Upper lobe of right lung (tissue), 1 donor: ENCODE results near the gene LIPT2. TPM values are rescaled to one million over a fixed set of nuclear protein-coding genes. Genes with fewer than 3 reads are reported as not detected.

Experiments used
- ATAC-seq: fragments of 200-7000 bp; cut with Tn5 transposase; one replicate; pipeline ENCODE4 v1.9.1; 2020; ENCODE audit warnings: mild to moderate bottlenecking, moderate library complexity
- DNase-seq: peaks from one replicate; pipeline ENCODE4 v3.0.0-alpha.2; 2020
- H3K27ac ChIP-seq: fragments of 200-600 bp; one replicate; pipeline ENCODE4 v1.8.0; 2022
- H3K27me3 ChIP-seq: fragments of 200-600 bp; one replicate; pipeline ENCODE4 v1.8.0; 2022; ENCODE audit warnings: mild to moderate bottlenecking
- H3K36me3 ChIP-seq: fragments of 200-600 bp; one replicate; pipeline ENCODE4 v1.8.0; 2022
- H3K4me1 ChIP-seq: fragments of 200-600 bp; one replicate; pipeline ENCODE4 v1.8.0; 2022
- H3K4me3 ChIP-seq: fragments of 200-600 bp; one replicate; pipeline ENCODE4 v1.8.0; 2022; ENCODE audit warnings: mild to moderate bottlenecking
- H3K9me3 ChIP-seq: fragments of 200-600 bp; one replicate; pipeline ENCODE4 v1.8.0; 2022
- intact Hi-C: fragments of 100-400 bp; cut with DNase I; formaldehyde crosslinking; loops from one replicate; pipeline ENCODE4 v1.11.0; 2022
- total RNA-seq: library from RNA; stranded (reverse); fragmentation: NEBNext Ultra II Directional; extraction: Animal tissue kit (Norgen Biotek cat#: 25700); gene quantifications from one replicate; pipeline ENCODE4 v1.2.1, GENCODE V29; 2021
- TF ChIP-seq, protein P1 (sequence below): fragments of 200-600 bp; IDR thresholded peaks from one replicate; pipeline ENCODE4 v1.8.0; 2022; ENCODE audit warnings: antibody characterized with exemption
- donor health status: DM: no; HTN: yes; CAD: no; lungs with severe emphysema.

Gene LIPT2
- total RNA-seq, 1 donor from 2014 or later = 2.1 TPM

- Histone ChIP-seq H3K4me1 (peaks cover 20% of the 10 kb centered on the region), H3K27me3 (no peaks in the 10 kb centered on the region), H3K9me3 (no peaks in the 10 kb centered on the region), H3K36me3 (peaks cover 14% of the 10 kb centered on the region), H3K4me3 (peak overlapping the region; percentile 52), H3K27ac (peak overlapping the region; percentile 85)
- TF ChIP-seq, protein P1, sequence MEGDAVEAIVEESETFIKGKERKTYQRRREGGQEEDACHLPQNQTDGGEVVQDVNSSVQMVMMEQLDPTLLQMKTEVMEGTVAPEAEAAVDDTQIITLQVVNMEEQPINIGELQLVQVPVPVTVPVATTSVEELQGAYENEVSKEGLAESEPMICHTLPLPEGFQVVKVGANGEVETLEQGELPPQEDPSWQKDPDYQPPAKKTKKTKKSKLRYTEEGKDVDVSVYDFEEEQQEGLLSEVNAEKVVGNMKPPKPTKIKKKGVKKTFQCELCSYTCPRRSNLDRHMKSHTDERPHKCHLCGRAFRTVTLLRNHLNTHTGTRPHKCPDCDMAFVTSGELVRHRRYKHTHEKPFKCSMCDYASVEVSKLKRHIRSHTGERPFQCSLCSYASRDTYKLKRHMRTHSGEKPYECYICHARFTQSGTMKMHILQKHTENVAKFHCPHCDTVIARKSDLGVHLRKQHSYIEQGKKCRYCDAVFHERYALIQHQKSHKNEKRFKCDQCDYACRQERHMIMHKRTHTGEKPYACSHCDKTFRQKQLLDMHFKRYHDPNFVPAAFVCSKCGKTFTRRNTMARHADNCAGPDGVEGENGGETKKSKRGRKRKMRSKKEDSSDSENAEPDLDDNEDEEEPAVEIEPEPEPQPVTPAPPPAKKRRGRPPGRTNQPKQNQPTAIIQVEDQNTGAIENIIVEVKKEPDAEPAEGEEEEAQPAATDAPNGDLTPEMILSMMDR = no peak
- DNase-seq (no peak), ATAC-seq (no peak)
- intact Hi-C loops = no loop called here
These were observed 33.9 kb downstream of the LIPT2 start for GRCh38 chr11:74459584-74459983.

DNA sequence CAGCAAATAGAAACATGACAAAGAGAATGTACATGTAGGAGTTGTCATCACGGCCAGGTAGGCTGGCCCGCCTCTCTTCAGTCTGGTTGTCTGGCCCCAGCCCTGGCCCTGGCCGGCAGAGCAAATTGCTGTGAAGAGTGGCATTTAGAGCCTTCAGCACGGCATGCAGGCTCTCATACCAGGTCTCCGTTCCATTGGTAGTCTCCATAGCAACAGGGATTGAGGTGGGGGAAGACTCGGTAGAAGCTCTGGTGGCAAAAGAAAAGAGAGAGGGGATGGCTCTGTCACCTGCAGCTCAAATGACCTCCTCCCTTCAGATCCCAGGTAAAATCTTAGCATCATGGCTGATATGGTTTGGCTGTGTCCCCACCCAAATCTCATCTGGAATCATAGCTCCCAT lies 36.2 kb downstream of the LIPT2 start:
- DNase-seq (no peak), ATAC-seq (no peak)
- no peaks in the 10 kb centered on the region for H3K9me3 ChIP-seq
- peaks cover 15% of the 10 kb centered on the region for H3K4me1 ChIP-seq
- TF ChIP-seq, protein P1 = no peak
- peaks cover 14% of the 10 kb centered on the region for H3K36me3 ChIP-seq
- intact Hi-C loops = no loop called here
- H3K4me3 ChIP-seq = no peak overlapping the region
- no peak overlapping the region for H3K27ac ChIP-seq
- H3K27me3 ChIP-seq = no peaks in the 10 kb centered on the region

DNA sequence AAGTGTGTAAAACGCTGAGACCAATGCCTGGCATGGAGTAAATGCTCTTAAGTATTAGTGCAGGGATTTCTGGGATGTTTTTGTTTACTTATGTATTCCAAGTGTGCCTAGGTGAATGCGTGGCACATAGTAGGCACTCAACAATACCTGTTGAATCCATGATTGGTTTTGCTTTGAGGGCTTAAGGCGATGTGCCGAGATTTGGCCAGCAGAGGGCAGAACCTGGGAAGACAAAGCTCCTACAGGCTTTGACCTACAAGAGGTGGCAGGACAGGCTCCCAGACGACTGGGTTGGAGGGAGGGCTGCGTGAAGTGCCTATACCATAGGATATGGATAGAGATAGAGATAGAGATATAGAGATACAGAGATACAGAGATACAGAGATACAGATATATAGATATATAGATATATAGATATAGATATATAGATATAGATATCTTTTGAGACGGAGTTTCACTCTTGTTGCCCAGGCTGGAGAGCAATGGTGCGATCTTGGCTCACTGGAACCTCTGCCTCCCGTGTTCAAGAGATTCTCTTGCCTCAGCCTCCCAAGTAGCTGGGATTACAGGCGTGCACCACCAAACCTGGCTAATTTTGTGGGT lies 40.0 kb downstream of the LIPT2 start:
- intact Hi-C loops = loop anchor here (5.0 kb wide), 1 partner anchor 119 kb away; no protein-coding TSS in a partner anchor
- H3K9me3 ChIP-seq = no peaks in the 10 kb centered on the region
- peaks cover 14% of the 10 kb centered on the region for H3K36me3 ChIP-seq
- DNase-seq = peak; percentile 81
- H3K4me3 ChIP-seq = no peak overlapping the region
- ATAC-seq = peak; percentile 89
- H3K27ac ChIP-seq = no peak overlapping the region
- H3K27me3 ChIP-seq = no peaks in the 10 kb centered on the region
- TF ChIP-seq, protein P1 = peak; percentile 84
- H3K4me1 ChIP-seq = no peaks in the 10 kb centered on the region

DNA sequence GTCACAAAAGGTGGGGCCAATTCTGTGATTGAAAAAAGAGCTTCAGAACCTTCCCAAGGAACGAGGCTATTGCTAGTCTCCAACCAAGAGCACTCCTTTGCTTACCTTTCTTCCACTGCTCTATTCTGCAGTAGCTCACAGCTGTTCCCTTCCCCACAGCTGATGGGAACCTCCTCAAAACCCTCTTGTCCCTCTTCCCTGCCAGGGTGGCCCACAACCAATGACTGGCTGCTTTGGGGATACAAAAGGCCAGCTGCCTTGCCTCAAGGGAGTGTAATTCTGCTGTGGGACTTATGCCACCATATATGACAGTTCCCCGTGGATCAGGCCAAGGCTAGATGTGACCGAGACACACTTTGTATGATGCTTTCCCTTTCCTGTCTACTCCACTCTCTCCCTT lies 41.2 kb downstream of the LIPT2 start:
- H3K27me3 ChIP-seq = no peaks in the 10 kb centered on the region
- H3K4me1 ChIP-seq = no peaks in the 10 kb centered on the region
- no peak overlapping the region for H3K27ac ChIP-seq
- DNase-seq (no peak), ATAC-seq (no peak)
- no peaks in the 10 kb centered on the region for H3K9me3 ChIP-seq
- peaks cover 5% of the 10 kb centered on the region for H3K36me3 ChIP-seq
- intact Hi-C loops = loop anchor here (5.0 kb wide), 1 partner anchor 120 kb away; no protein-coding TSS in a partner anchor
- TF ChIP-seq, protein P1 = no peak
- no peak overlapping the region for H3K4me3 ChIP-seq

GRCh38 chr11:74450318-74450717 lies 43.2 kb downstream of the LIPT2 start:
- intact Hi-C loops = loop anchor here (5.0 kb wide), 1 partner anchor 122 kb away; no protein-coding TSS in a partner anchor
- Histone ChIP-seq H3K9me3 (no peaks in the 10 kb centered on the region), H3K27me3 (no peaks in the 10 kb centered on the region), H3K36me3 (no peaks in the 10 kb centered on the region), H3K27ac (no peak overlapping the region), H3K4me1 (no peaks in the 10 kb centered on the region), H3K4me3 (no peak overlapping the region)
- TF ChIP-seq, protein P1 = no peak
- DNase-seq (no peak), ATAC-seq (no peak)
